ENCODE results near the gene CYB561D2. TPM values are rescaled to one million over a fixed set of nuclear protein-coding genes. Genes with fewer than 3 reads are reported as not detected.

The CYB561D2 gene
- total and polyA plus RNA-seq, 9 of the 15 experiments (the other 6 are each of a cell fraction or from before 2014, with no cell fraction given): 4.2 to 16.6 (median 9.4) TPM

GRCh38 chr3:50365842-50366220 is 15.2 kb downstream of the CYB561D2 start:
- DNase-seq (ENCODE audit: extremely low read depth in 1 of 4, low spot score in 3 of 4): no peak
- no peaks in the 10 kb centered on the region for H3K9me1 ChIP-seq (ENCODE audit: control insufficient read depth, insufficient read depth, low read length)
- no peak for FAIRE-seq
- H3K36me3 ChIP-seq (ENCODE audit: control insufficient read depth, insufficient read depth, low read length): no peaks in the 10 kb centered on the region
- peaks cover 6 to 36% of the 10 kb centered on the region in 2 experiments; a peak in 4 of 5 replicates for H3K4me1 ChIP-seq (replicated peaks in 1 of 2; ENCODE audit: control insufficient read depth in 2 of 2, insufficient read depth in 2 of 2, low read length in 2 of 2)
- H3K4me2 ChIP-seq (ENCODE audit: insufficient read depth, low read length): peak overlapping the region; percentile 69
- CTCF ChIA-PET (ENCODE audit: low intra/inter-chr PET ratio): no interaction called here
- POLR2A ChIA-PET: interaction anchor here (0.6 kb wide), 1 partner anchor 40 kb away, joined by 3 read pairs; no protein-coding TSS in a partner anchor
- no peak overlapping the region for H3K27ac ChIP-seq (ENCODE audit: extremely low read depth, low read depth, low read length)
- WGBS (ENCODE audit: insufficient coverage, low coverage, missing lambda C conversion rate): 32% methylated on average over 4 of the region's 5 CpGs
- H3K9me3 ChIP-seq (replicated peaks; ENCODE audit: control insufficient read depth, insufficient read depth, low read depth, low read length): no peaks in the 10 kb centered on the region
- no peaks in the 10 kb centered on the region for H3K27me3 ChIP-seq (ENCODE audit: control insufficient read depth in 2 of 2, insufficient read depth in 2 of 2, low read length in 2 of 2)
- H3K4me3 ChIP-seq: 0 out of 2 replicates have a peak overlapping the region, but pooled peaks have one; percentile 39
- BruUV-seq (replicated peaks): no TSS peak
- ATAC-seq: no peak
- in situ Hi-C loops (cut with MboI) (no loop called here), intact Hi-C loops (cut with micrococcal nuclease) (no loop called here)
- H3K79me2 ChIP-seq (ENCODE audit: control insufficient read depth, insufficient read depth, low read length): no peaks in the 10 kb centered on the region
- H4K20me1 ChIP-seq (replicated peaks; ENCODE audit: control insufficient read depth, insufficient read depth, low read length): no peaks in the 10 kb centered on the region
- H2AFZ ChIP-seq (ENCODE audit: low read depth, low read length): 0 out of 2 replicates have a peak overlapping the region, but pooled peaks have one; percentile 91
- TF ChIP-seq AFF4 (CRISPR knock-in tag; IDR thresholded peaks at IDR 0.05) (no peak), PML (IDR thresholded peaks at IDR 0.05; ENCODE audit: low read length) (no peak), HES1 (IDR thresholded peaks at IDR 0.05; ENCODE audit: low read depth) (no peak), MED1 (CRISPR knock-in tag; IDR thresholded peaks at IDR 0.05; ENCODE audit: borderline replicate concordance) (no peak), STAT5A (IDR thresholded peaks at IDR 0.05; ENCODE audit: borderline replicate concordance, low read length) (no peak), ZNF584 (CRISPR knock-in tag; IDR thresholded peaks at IDR 0.05; ENCODE audit: low read depth) (no peak), FOXO4 (CRISPR knock-in tag; IDR thresholded peaks at IDR 0.05) (no peak), ZNF12 (CRISPR knock-in tag; IDR thresholded peaks at IDR 0.05) (no peak), ZNF449 (CRISPR knock-in tag; IDR thresholded peaks at IDR 0.05) (no peak), TAF7 (tag; IDR thresholded peaks at IDR 0.05) (no peak), STAG1 (CRISPR knock-in tag; IDR thresholded peaks at IDR 0.05; ENCODE audit: borderline replicate concordance) (no peak), ZNF143 (CRISPR knock-in tag; IDR thresholded peaks at IDR 0.05) (no peak), SLC30A9 (CRISPR knock-in tag; IDR thresholded peaks at IDR 0.05) (no peak), SMARCA4 (IDR thresholded peaks at IDR 0.05) (no peak)
- peak overlapping the region in 1 of 2 experiments; percentile 22; a peak in 1 of 4 replicates for H3K9ac ChIP-seq (ENCODE audit: insufficient read depth in 1 of 2, low read depth in 2 of 2, low read length in 2 of 2)
